GM12878 (cell line): ENCODE data around the gene RIPPLY2. TPM values are rescaled to one million over a fixed set of nuclear protein-coding genes. Genes with fewer than 3 reads are reported as not detected.

Experiments
- ATAC-seq: fragments of 200-7000 bp; cut with Tn5 transposase; 3 replicates; pipeline ENCODE4 v1.9.1; 2020; ENCODE audit warnings: mild to moderate bottlenecking, moderate library complexity
- BruUV-seq: library from RNA; stranded (reverse); fragments of 400-500 nt; replicated peaks from 2 replicates; lab custom pipeline; 2021; lab: Mats Ljungman, UMichigan
- CTCF ChIA-PET: fragments of 300-600 bp; sonication (Branson Sonifier 250); formaldehyde crosslinking; extraction: SDS; loops from one replicate; lab custom pipeline; 2021; ENCODE audit warnings: inconsistent platforms; lab: Yijun Ruan, JAX
- POLR2A ChIA-PET: fragments of 350-600 bp; formaldehyde crosslinking; extraction: SDS; loops from one replicate; lab custom pipeline; 2021; ENCODE audit warnings: inconsistent platforms; lab: Charles Lee
- RAD21 ChIA-PET: fragments of 300-600 bp; sonication (Branson Sonifier 250); formaldehyde crosslinking; loops from one replicate; lab custom pipeline; 2023; ENCODE audit warnings: antibody characterized with exemption; ENCODE audit not compliant: unreplicated experiment; lab: Charles Lee
- SMC1A ChIA-PET: fragments of 300-600 bp; sonication (Branson Sonifier 250); formaldehyde crosslinking; loops from one replicate; lab custom pipeline; 2023; ENCODE audit not compliant: unreplicated experiment, uncharacterized antibody; lab: Charles Lee
- DNase-seq: peaks from one replicate; pipeline ENCODE4 v3.0.0-alpha.2; 2011; ENCODE audit warnings: low read depth, low spot score
- FAIRE-seq: peaks from 3 replicates; lab custom pipeline; 2011; peaks lifted over from hg19 to GRCh38; lab: Jason Lieb, UNC
- H2AFZ ChIP-seq: 2 replicates; pipeline ENCODE4 v1.6.0; 2011; ENCODE audit warnings: low read depth, low read length, control low read depth; ENCODE audit not compliant: control insufficient read depth
- H3K27ac ChIP-seq: 2 replicates; pipeline ENCODE4 v1.5.1; 2011; ENCODE audit warnings: control low read depth; ENCODE audit not compliant: control insufficient read depth, insufficient read depth
- H3K27me3 ChIP-seq, 2 experiments: replicated peaks in 1 of 2; 2 replicates each; pipeline versions ENCODE4 v1.6.0 to v1.6.1; 2011; ENCODE audit warnings: low read length in 1 of 2; ENCODE audit not compliant: control insufficient read depth in 2 of 2, insufficient read depth in 2 of 2
- H3K36me3 ChIP-seq, 2 experiments: 2 replicates each; pipeline ENCODE4 v1.5.1; 2011; ENCODE audit warnings: low read length in 1 of 2; ENCODE audit not compliant: control insufficient read depth in 2 of 2, insufficient read depth in 2 of 2
- H3K4me1 ChIP-seq: 2 replicates; pipeline ENCODE4 v1.6.1; 2011; ENCODE audit warnings: mild to moderate bottlenecking, low read length, moderate library complexity, mixed read lengths; ENCODE audit not compliant: control insufficient read depth, insufficient read depth
- H3K4me2 ChIP-seq: 2 replicates; pipeline ENCODE4 v1.6.0; 2011; ENCODE audit warnings: control low read depth; ENCODE audit not compliant: control insufficient read depth, insufficient read depth
- H3K4me3 ChIP-seq: fragments of 200-600 bp; sonication (generic); 2 replicates; pipeline ENCODE4 v1.5.1; 2016
- H3K79me2 ChIP-seq: 2 replicates; pipeline ENCODE4 v1.6.0; 2011; ENCODE audit warnings: low read length; ENCODE audit not compliant: control insufficient read depth, insufficient read depth
- H3K9ac ChIP-seq: 2 replicates; pipeline ENCODE4 v1.8.0; 2011; ENCODE audit warnings: low read length, control low read depth, mixed read lengths; ENCODE audit not compliant: control insufficient read depth, insufficient read depth
- H3K9me3 ChIP-seq: replicated peaks from 3 replicates; pipeline ENCODE4 v1.5.1; 2011; ENCODE audit warnings: mild to moderate bottlenecking, low read length; ENCODE audit not compliant: control insufficient read depth, insufficient read depth
- H4K20me1 ChIP-seq: 2 replicates; pipeline ENCODE4 v1.6.0; 2011; ENCODE audit not compliant: control insufficient read depth, insufficient read depth
- CREB1 ChIP-seq: IDR thresholded peaks from 2 replicates; pipeline ENCODE4 v1.6.1; 2012; ENCODE audit warnings: low read depth, mild to moderate bottlenecking, inconsistent platforms
- DPF2 ChIP-seq: fragments of 450-650 bp; IDR thresholded peaks from 2 replicates; pipeline ENCODE4 v1.6.1; 2017; ENCODE audit warnings: mild to moderate bottlenecking
- EZH2 ChIP-seq: IDR thresholded peaks from 2 replicates; pipeline ENCODE4 v1.6.1; 2012; ENCODE audit warnings: low read depth, mild to moderate bottlenecking, control low read depth, inconsistent platforms, low read length, borderline replicate concordance; ENCODE audit not compliant: control insufficient read depth
- FOS ChIP-seq: IDR thresholded peaks from 3 replicates; pipeline ENCODE4 v1.6.1; 2011; ENCODE audit warnings: borderline replicate concordance; ENCODE audit not compliant: insufficient read length; ENCODE audit errors: extremely low read depth
- HDAC6 ChIP-seq: fragments of 200-600 bp; sonication (generic); IDR thresholded peaks from one replicate; pipeline ENCODE4 v1.8.0; 2017; ENCODE audit warnings: antibody characterized with exemption; ENCODE audit not compliant: unreplicated experiment
- IRF3 ChIP-seq: fragments of 450-650 bp; IDR thresholded peaks from 2 replicates; pipeline ENCODE4 v1.6.1; 2014; ENCODE audit warnings: mild to moderate bottlenecking
- JUNB ChIP-seq: IDR thresholded peaks from 2 replicates; pipeline ENCODE4 v1.6.1; 2016; ENCODE audit warnings: antibody characterized with exemption, mild to moderate bottlenecking
- JUND ChIP-seq: IDR thresholded peaks from 2 replicates; pipeline ENCODE4 v1.6.1; 2012; ENCODE audit warnings: low read depth, mild to moderate bottlenecking, low read length, improper control_type of control experiment, moderate library complexity
- LARP7 ChIP-seq: fragments of 450-650 bp; IDR thresholded peaks from 2 replicates; pipeline ENCODE4 v1.6.1; 2017; ENCODE audit warnings: mild to moderate bottlenecking
- MYB ChIP-seq: fragments of 150-350 bp; IDR thresholded peaks from 2 replicates; pipeline ENCODE4 v1.6.1; 2014; ENCODE audit warnings: mild to moderate bottlenecking, low read depth, low read length, borderline replicate concordance
- NFIC ChIP-seq: IDR thresholded peaks from 2 replicates; pipeline ENCODE4 v1.6.1; 2012; ENCODE audit warnings: low read depth, mild to moderate bottlenecking, inconsistent platforms, low read length, moderate library complexity
- NR2C2 ChIP-seq: IDR thresholded peaks from 2 replicates; pipeline ENCODE4 v1.6.1; 2011; ENCODE audit warnings: borderline replicate concordance, low read depth; ENCODE audit not compliant: control insufficient read depth, insufficient read length
- PBX3 ChIP-seq: IDR thresholded peaks from 2 replicates; pipeline ENCODE4 v1.6.1; 2011; ENCODE audit warnings: mild to moderate bottlenecking, low read depth, low read length, moderate library complexity; ENCODE audit not compliant: insufficient replicate concordance
- USF1 ChIP-seq: IDR thresholded peaks from 2 replicates; pipeline ENCODE4 v1.6.1; 2011; ENCODE audit warnings: borderline replicate concordance, low read depth, mild to moderate bottlenecking, moderate library complexity, mixed read lengths, low read length; ENCODE audit not compliant: insufficient read depth; ENCODE audit errors: extremely low read length
- ZNF217 ChIP-seq: fragments of 450-650 bp; IDR thresholded peaks from 2 replicates; pipeline ENCODE4 v1.6.1; 2017; ENCODE audit warnings: antibody characterized with exemption, mild to moderate bottlenecking
- ZZZ3 ChIP-seq: IDR thresholded peaks from 2 replicates; pipeline ENCODE4 v1.6.1; 2011; ENCODE audit warnings: low read depth; ENCODE audit not compliant: control insufficient read depth, insufficient read length
- WGBS: methylation state at CpG from one replicate; pipeline ENCODE4 v1.1.6; 2016; ENCODE audit warnings: low lambda C conversion rate; ENCODE audit not compliant: insufficient replicate concordance, insufficient coverage; ENCODE audit errors: missing lambda C conversion rate; 5-methylcytosine and 5-hydroxymethylcytosine counted together
- in situ Hi-C: fragments of 300-500 bp; cut with MboI; formaldehyde crosslinking; loops from 9 replicates; pipeline ENCODE4 v1.14.3; 2018; ENCODE audit warnings: mixed read lengths
- intact Hi-C: fragments of 100-400 bp; cut with micrococcal nuclease; formaldehyde crosslinking; loops from one replicate; pipeline ENCODE4 v1.14.2; 2022; ENCODE audit not compliant: unreplicated experiment
- polyA plus RNA-seq, 11 experiments: library from polyadenylated mRNA; depleted of rRNA in 4 of 11; unstranded in 6 of 11; stranded (reverse) in 5 of 11; fragments of >200 nt; fragmentation: Nextera tagmentation in 4 of 11; fragmentation: Illumina TruSeq in 1 of 11; extraction: Ambion mirVana in 4 of 11; extraction: Trizol in 1 of 11; gene quantifications; 1 replicate in 1 of 11; 2 replicates in 10 of 11; pipeline versions ENCODE4 v1.2.1 to v1.2.3, GENCODE V29; 2011 to 2016; ENCODE audit warnings: inconsistent platforms in 2 of 11, missing spikeins in 2 of 11, low read depth in 1 of 11
- total RNA-seq, 4 experiments: library from RNA; depleted of rRNA in 3 of 4; stranded (reverse); fragments of >200 nt in 3 of 4; fragmentation: Illumina TruSeq in 1 of 4; extraction: Trizol in 1 of 4; gene quantifications; 2 replicates each; pipeline versions ENCODE4 v1.2.1 to v1.2.3, GENCODE V29; 2013 to 2021
- TF ChIP-seq, protein P1 (sequence below): fragments of 450-650 bp; IDR thresholded peaks from 2 replicates; pipeline ENCODE4 v1.6.1; 2016; ENCODE audit warnings: mild to moderate bottlenecking
- TF ChIP-seq, protein P2 (sequence below): IDR thresholded peaks from 2 replicates; pipeline ENCODE4 v1.6.1; 2012; ENCODE audit warnings: low read depth, low read length, improper control_type of control experiment
- TF ChIP-seq, protein P3 (sequence below): IDR thresholded peaks from 2 replicates; pipeline ENCODE4 v1.6.1; 2012; ENCODE audit warnings: low read length, inconsistent platforms

RIPPLY2 gene
- total and polyA plus RNA-seq, 10 of the 15 experiments (the other 5 are each of a cell fraction or from before 2014, with no cell fraction given) = 0.09 to 0.51 (median 0.17) TPM; not detected in 7

- no peak overlapping the region for H3K4me2 ChIP-seq
- H3K27me3 ChIP-seq = no peaks in the 10 kb centered on the region
- TF ChIP-seq LARP7 (no peak), JUND (no peak), CREB1 (no peak), IRF3 (no peak), HDAC6 (no peak), EZH2 (no peak), MYB (no peak), ZNF217 (no peak), NR2C2 (no peak), FOS (no peak), DPF2 (no peak), ZZZ3 (no peak), PBX3 (no peak), USF1 (no peak), JUNB (no peak), NFIC (no peak)
- TF ChIP-seq, protein P1, sequence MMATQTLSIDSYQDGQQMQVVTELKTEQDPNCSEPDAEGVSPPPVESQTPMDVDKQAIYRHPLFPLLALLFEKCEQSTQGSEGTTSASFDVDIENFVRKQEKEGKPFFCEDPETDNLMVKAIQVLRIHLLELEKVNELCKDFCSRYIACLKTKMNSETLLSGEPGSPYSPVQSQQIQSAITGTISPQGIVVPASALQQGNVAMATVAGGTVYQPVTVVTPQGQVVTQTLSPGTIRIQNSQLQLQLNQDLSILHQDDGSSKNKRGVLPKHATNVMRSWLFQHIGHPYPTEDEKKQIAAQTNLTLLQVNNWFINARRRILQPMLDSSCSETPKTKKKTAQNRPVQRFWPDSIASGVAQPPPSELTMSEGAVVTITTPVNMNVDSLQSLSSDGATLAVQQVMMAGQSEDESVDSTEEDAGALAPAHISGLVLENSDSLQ = no peak
- TF ChIP-seq, protein P2, sequence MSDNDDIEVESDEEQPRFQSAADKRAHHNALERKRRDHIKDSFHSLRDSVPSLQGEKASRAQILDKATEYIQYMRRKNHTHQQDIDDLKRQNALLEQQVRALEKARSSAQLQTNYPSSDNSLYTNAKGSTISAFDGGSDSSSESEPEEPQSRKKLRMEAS = no peak
- TF ChIP-seq, protein P3, sequence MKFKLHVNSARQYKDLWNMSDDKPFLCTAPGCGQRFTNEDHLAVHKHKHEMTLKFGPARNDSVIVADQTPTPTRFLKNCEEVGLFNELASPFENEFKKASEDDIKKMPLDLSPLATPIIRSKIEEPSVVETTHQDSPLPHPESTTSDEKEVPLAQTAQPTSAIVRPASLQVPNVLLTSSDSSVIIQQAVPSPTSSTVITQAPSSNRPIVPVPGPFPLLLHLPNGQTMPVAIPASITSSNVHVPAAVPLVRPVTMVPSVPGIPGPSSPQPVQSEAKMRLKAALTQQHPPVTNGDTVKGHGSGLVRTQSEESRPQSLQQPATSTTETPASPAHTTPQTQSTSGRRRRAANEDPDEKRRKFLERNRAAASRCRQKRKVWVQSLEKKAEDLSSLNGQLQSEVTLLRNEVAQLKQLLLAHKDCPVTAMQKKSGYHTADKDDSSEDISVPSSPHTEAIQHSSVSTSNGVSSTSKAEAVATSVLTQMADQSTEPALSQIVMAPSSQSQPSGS = no peak
- BruUV-seq = no TSS peak
- FAIRE-seq (no peak), ATAC-seq (no peak), DNase-seq (no peak)
- H3K9ac ChIP-seq = no peak overlapping the region
- peaks cover 7 to 28% of the 10 kb centered on the region in 2 experiments for H3K36me3 ChIP-seq
- H4K20me1 ChIP-seq = no peaks in the 10 kb centered on the region
- no peaks in the 10 kb centered on the region for H3K4me1 ChIP-seq
- ChIA-PET SMC1A (interaction anchor here (2.3 kb wide), 1 partner anchor 9 kb away, joined by 8 read pairs; the partner anchor contains the start of gene CYB5R4), POLR2A (no interaction called here), CTCF (interaction anchor here (0.9 kb wide), 1 partner anchor 17 kb away, joined by 3 read pairs; no protein-coding TSS in a partner anchor), RAD21 (no interaction called here)
- H2AFZ ChIP-seq = no peak overlapping the region
- H3K4me3 ChIP-seq = no peak overlapping the region
- peaks cover 1% of the 10 kb centered on the region for H3K79me2 ChIP-seq
- intact Hi-C loops (loop anchor here (5.0 kb wide), 1 partner anchor 256 kb away; no protein-coding TSS in a partner anchor), in situ Hi-C loops (no loop called here)
- H3K9me3 ChIP-seq = peaks cover 17% of the 10 kb centered on the region
- no peak overlapping the region for H3K27ac ChIP-seq
- 88% methylated on average over 1 of the region's 1 CpG for WGBS
Observed at GRCh38 chr6:83868639-83869038, 15.5 kb downstream of the RIPPLY2 start.
